Hematopoietic multipotent progenitor cell treated with erythropoietin and hydrocortisone succinate and interleukin-3 and kit ligand, for 8 days (in vitro differentiated cells): ENCODE measurements around the gene SLC12A2.
A peak's percentile ranks its signal among the peaks of the same experiment; 100 is the strongest.

Experiments
- DNase-seq: peaks from one replicate; pipeline ENCODE4 v3.0.0-alpha.2; 2015

The SLC12A2 gene

DNA sequence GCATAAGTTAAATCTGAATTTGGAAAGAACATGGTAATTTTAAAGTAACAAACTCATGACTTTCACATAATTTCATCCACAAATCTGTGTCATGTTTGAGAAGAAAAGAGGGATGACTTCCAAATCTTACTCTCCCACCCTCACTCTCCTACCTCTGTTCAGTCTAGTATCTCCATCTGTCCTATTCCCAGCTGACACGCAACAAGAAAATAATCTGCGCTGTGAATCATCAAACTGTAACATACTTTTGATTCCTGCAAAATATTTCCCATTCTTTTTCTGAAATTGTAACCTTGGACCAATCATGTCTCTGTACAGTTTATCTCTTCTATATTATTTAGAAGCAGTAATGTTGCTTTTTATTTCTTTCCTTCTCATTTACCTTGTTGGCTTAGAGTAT, 91.4 kb downstream of the SLC12A2 start:
- DNase-seq: no peak

DNA sequence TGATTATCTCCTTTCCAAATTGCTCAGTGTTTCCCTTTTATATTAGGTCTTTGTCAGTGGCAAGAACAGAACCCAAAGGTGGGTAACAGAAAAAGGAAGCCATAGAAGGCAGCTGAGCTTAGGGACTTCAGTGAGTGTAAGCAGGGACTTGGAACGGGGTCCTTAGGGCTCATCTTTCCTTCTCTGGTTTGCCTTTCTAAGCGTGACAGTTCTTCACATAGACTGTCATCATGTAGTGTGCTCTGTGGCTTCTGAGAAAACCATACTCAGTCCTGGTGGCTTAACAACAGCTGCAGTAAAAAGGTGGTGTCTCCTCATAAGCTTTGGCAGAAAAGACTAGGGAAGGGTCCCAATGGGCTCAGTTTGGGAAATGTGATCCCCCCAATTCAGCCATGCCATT, 108.8 kb downstream of the SLC12A2 start:
- DNase-seq: no peak

DNA sequence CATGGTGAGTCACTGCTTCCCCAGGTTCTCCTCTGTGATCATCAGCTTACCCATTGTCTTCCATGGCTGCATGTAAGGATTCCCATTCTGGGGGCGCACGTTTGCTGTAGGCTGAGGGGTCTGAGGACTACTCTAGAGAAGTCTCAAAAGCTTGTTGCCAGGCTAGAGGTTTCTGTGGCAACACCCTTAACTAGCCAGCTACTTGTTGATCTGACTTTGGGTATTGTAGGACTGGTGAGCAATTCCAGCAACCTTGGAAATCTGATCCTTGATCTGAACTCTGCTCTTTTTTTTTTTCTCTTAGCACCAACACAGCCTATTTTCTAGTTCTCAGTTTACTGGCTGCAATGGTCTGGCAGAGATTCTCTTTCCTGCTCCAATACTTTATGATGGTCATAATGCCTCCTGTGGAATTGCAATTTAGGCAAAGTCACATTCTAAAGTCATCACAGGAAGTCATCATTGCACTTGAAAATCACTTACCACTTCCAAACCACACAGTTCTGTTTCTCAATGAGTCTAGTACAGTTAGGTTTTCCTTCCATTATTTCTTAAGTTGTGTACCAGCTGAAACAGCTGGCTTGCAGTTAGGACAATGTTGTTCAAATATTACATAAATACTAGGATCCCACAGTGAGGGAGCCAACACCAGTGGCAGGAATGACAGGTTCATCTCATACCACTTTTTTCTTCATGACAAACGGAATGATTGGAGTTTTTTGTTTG, 110.3 kb downstream of the SLC12A2 start:
- DNase-seq: no peak

DNA sequence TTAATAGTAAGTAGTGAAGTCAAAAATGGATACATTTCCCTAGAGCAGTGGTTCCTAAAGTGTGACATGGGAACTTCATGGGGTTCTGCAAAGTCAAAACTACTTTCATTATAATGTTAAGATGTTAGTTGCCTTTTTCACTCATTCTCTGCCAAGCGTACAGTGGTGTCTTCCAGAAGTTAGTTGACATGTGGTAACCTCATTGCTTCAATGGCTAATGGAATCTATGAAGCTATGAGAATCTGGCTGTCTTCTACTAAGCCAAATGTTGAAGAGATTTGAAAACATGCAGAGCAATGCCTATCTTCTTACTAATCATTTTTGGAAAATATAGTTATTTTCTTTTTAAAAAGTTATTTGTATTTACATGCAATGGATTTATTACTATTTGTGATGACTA, 111.8 kb downstream of the SLC12A2 start:
- no peak for DNase-seq

DNA sequence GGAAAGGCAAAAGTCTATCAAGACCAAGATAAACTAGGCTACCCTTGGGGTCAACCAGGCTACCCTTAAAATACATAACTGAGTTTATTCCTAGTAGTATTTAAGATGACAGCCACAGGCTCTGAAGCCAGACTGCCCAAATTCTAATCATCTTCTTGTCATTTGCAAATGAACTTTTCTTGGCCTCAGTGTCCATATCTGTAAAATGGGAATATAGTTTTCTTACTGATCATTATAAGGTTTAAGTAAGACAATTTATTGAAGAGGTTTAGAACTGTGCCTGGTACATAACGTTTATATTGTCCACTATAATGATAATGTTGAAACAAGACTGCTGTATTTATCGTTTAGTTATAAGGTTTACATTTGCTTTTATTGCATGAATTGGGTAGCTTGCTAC, 112.5 kb downstream of the SLC12A2 start:
- no peak for DNase-seq

DNA sequence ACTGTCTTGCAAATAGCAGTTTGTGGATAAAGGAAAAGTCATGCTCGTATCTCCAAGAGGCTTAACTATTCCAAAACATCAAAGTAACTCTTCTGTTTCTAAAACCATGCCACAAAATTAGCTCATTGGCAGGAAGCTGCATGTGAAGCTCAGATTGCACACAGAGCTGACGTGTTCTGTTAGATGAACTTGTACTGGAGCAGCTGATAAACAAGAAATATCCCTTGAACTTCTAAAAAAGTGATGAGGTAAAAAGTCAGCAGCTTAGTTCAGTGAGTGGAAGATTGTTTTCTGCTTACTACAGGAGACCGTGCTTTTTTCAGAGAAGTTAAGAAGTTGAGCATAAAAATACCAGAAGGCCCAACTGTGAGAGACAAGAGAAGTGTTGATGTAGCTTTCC, 113.2 kb downstream of the SLC12A2 start:
- no peak for DNase-seq

DNA sequence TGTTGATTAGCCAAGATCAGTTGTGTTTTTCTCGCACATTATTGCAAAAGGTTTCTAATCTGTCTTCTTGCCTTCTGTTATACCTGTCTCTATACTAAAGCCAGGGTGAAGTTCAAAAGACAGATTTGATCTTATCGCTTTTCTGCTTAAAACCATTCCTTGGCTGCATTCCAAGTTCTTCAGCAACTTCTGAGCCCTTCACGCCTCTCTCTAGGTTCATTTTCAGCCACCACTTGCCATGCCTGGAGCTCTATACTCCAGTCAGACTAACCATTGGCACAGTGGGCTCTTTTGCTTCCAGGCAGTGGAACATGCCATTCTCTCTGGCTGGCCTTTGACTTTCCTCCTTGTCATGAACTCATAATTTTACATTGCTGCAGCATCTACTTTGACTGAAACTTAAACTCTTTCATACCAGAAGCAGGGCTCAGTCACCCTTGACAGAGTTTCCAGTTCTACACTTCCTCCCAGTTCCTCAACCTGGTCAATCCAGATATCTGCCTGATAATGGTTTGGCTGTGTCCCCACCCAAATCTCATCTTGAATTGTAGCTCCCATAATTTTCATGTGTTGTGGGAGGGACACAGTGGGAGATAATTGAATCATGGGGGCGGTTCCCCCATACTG, 114.4 kb downstream of the SLC12A2 start:
- DNase-seq: no peak

DNA sequence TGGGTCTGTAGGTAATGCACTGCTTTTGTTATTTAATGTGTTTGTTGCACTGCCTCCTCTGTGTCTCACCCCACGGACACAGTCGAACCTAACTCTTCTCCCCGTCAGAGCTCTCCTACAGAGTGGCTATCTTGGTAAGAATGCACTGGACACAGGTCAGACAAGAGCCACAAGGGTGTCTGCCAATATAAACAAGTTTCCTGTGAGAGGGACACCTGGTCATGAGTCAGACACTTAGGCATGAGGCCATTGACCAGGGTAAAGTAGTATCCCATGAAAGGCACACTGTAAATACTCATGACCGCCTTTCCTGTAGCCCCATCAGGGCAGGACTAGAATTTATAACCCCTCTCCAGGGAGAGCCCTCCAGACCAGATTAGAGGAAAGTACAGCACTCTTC, 115.5 kb downstream of the SLC12A2 start:
- DNase-seq: no peak

DNA sequence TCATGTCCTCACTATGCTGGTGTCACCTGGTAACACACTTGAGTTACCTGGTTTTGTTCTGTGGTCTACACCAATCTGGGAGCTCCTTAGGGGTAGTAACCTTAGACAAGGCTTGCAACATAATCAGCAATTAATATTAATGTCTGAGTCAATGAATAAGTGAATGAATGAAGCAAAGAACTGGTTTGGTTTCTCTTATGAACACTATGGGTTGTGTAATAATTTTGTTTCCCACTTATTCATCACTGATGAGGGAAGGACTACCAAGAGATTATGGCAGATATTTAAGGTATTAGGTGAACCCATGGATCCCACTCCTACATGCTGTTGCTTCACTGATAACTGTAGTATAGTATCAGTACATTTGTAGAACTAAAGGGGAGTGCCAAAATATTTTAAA, 116.0 kb downstream of the SLC12A2 start:
- DNase-seq: no peak

DNA sequence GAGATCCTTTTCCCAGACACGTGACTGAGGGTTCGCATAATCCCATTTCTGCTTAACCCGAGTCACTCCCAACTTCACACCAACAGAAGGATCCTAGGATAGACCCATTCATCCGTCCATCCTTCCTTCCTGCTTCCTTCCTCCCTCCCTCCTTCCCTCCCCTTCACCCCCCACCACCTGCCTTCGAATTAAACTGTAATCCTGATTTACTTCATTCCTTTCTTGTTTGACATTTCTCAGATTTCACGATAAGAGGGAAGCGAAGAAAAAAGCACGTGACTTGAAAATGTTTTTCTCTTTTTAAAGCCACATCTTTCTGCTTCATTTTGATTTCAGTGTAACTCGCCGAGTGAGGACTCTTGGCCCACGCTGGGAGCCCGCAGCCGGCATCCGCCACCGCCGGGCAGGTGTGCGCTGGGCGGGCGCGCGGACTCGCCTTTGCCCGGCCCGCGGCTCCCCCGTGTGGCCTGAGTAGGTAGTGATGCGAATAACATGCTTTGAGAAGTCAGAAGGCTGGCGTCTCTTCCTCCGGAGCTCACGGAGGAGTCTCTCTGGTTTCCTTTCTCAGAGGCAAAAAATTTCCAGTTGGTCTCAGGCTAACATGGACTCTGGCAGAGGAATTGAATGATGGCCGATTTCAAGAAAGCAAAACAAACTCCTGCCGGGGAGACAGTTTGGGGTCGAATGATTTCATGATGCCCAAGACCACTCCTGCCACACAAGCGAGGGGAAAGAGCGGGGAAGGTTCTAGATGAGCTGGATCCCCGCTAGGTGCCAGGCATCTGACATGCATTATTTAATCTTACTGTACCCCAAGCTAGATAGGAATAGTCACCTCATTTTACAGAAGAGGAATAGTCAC, 117.7 kb downstream of the SLC12A2 start:
- peak; percentile 49 for DNase-seq

DNA sequence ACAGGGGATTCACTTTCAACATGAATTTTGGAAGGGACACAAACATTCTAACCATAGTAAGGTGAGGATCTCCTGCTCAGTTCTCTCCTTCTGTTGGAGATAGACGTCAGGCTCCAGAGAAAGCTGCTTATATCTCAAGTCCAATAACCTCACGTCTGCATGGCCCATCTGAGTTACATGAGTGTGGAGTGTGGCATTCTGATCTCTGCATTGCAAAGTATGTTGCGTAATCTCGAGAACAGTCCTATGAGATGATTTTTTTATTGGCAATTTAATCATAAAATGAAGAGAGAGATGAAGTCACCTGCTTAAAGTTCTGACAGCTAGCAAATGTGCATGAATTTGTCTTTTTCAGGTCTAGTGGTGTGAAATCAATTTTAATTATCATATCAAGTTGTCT, 118.8 kb downstream of the SLC12A2 start:
- DNase-seq: no peak

DNA sequence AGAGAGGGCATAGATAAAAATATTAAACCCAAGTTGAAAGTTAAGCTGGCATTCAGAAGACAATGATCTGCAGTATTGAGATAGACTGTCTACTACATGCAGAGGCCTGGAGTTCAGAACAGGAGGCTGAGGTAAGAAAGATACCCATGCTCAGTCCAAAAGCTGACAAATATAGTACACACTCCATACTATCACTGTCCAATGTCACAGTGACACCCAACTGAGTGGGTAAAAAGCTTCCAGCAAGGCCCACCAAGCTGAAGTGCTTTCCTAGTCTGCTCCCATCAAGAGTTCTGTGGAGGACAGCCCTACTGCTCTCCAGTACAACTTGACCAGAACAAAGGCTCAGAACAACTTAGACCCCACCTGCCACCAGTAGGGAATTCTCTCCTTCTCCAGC, 124.9 kb downstream of the SLC12A2 start:
- DNase-seq: no peak

DNA sequence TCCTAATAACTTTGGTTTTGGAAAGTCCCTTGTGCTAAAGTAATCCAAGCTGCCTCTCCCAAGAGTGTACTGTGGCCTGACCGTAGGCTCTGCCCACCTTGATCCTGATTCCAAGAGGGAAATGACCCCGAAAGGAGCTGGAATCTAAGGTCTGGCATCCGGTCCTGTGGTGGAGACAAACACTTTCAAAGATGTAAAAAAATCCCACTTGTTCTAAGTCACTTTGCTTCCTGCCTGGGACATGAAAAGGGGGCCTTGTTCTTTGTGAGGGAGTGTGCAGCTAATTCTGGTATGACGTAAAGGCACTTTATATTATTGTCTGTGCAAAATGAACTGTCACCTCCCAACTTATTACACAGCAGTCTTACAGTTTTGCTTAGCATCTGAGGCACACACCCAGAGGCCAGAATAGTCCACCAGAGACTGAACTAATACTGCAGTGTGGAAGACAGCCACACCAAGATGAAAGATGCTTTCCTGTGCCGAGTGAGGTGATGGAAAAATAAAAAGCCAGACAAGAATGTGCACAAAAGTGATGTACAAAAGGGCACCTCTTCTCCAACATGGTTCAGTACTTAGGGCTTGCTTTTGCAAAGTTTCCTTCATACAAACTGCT, 128.7 kb downstream of the SLC12A2 start:
- DNase-seq: no peak

DNA sequence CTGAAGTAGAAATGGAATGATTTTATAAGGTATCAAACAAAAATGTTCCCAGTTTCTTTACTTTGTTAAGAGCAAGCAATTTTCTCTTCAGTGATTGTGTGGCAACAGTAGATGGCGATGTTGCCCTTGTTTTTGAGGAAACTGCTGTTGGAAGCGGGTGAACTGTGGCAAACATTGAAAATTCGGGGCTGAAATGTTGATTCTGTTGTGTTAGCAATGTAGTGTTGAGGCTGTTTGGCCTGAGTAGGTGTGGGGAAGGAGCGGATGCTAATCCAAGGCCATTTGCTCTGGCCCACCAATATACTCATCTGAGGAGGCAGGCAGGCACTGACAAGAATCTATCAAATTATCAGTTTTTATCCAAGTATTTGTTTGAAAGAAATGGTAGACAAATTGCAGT, 129.8 kb downstream of the SLC12A2 start:
- peak; percentile 52 for DNase-seq

DNA sequence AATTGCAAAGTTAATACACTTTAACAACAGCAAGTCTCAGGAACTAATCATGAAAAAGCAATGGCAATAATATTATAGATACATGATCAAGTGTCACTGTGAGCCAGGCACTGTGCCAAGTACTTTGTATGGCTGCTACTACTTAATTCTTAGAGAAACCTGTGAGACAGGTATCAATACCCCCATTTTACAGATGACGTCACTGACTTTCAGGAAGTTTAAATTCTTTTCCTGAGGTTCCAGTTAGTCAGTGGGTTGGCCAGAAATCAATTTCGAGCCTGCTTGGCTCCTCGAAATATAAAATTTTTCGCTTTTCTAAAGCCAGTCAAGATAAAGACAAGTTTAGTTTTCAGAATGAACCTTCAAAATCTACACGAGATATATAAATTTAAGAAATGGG, 130.3 kb downstream of the SLC12A2 start:
- DNase-seq: no peak

DNA sequence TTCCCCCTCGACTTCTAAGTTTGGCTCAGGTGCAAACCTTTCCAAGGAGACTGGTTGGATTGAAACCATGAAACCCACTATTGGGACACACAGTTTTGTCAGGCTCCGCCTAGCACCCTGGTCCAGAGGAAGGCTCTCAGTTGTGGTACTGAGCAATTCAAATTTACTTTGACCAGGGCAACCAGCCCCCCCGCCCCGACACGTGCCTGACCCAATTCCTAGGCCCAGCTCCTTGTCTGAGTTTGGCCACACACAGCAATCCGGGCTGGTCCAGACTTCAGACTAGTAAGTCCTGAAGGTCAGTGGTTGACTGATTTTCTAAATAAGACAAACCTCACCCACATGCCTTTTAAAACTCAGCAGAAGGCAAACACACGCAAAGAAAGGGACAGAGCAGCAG, 132.7 kb downstream of the SLC12A2 start:
- no peak for DNase-seq

DNA sequence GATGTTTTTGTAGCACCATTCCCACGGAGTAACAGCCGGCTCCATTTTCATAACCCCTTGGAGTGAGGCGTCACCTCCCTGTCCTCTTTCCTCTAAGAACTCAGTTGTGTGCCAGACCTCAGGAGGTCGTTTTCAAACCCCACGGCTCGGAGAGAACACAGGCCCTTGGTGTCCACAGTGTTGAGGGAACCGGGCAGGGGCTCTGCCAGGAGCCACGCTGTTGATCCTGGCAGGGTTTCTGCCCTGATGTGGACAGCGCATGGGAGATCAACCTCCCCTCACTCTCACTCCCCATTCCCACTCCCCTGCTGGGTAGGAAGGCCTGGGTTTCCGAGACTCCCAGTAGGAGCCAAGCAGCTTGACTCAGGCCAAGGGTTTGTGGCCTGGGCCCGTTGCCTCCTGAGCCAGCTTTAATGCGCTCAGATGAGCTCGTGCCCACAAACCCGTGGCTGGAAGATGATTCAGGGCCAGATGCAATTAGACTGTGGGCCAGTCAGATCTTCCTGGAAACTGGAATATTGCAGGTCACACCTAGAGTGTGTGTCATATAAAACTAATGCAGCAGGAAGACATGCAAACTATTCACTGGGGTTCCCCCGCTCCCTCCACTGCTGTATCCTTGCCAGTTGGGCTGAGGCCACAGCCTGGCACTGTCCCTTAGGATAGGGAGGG, 133.4 kb downstream of the SLC12A2 start:
- no peak for DNase-seq

DNA sequence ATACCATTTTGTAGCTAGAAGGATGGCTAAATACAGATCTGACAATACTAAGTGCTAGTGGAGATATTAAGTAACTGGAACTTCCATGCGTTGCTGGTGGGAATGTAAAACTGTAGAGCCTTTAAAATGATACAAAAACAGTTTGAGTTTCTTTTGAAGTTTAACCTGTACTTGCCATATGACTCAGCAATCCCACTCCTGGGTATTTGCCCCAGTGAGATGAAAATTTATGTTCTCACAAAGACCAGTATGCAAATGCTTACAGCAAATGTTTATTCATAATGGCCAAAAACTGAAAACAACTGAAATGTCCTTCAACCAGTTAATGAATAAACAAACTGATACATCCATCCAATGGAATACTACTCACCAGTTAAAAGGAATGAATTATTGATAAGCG, 137.3 kb downstream of the SLC12A2 start:
- DNase-seq: no peak

DNA sequence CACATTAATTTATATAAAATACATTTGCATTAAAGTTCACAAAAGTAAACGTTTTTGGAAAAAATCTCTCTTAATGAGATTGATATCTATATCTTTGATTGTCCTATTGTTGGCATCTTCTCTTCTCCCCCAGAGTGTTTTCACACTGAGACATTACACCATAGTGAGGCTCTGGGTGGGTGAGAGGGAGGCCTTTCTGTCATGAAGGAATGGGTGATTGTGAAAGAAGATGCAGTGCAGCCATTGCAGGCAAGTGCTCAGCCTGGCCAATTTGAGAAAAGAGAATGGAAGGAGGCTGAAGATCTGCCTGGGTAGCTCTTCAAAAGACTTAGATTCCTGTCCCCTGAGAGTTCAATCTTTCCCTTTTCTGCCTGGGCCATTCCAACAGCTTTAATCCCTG, 140.8 kb downstream of the SLC12A2 start:
- DNase-seq: no peak

DNA sequence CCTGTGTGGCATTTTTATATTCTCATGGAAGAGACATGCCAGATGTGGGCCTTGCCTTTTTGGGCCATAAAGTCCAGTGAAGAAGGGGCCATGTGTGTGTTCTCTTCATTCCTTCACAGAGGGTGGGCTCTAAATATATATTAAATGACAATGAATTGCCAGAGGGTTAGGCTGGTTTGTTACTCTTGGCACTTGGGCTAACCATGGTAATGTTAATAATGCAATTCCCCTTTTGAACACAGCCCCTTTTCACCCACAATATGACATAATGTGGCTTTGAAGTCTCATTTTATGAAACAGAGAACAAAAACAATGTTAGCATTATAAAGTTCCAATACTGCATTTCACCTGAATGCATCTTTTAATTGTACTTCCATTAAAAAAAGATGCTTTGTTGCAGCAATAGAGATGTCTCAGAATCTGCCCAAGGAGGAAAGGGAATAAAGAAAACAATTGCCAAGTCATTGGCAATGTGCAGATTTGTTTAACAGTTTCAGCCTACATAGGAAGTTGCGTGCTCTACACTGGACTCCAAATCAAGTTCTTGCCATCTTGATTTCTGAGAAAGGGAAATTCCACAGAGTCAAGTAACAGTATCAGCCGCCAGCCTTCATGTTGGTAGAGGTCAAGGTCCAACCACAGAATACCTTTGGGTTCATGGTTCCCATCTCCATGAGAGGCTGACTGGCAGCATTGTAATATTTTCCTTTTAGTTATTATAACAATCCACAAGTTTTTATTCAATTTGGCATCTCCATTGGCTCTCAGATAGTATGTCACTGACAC, 141.9 kb downstream of the SLC12A2 start:
- DNase-seq: no peak

DNA sequence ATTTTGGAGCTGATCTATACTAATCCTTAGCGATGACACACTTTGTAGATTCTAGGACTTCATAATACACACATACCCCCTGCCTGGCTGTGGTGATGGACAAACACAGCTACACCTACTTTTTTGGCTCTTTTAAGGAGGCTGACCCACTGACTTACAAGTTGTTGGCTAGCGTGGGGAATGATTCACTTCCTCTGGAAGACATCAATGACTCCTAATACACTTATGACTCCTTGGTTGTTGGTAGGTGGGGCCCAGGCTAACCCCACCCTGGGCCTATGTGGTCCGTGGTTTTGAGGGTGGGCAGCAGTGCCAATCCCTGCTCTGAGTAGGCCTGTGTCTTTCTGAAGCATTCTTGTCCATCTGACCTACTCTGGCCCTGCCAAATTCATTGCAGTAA, 144.4 kb downstream of the SLC12A2 start:
- no peak for DNase-seq

DNA sequence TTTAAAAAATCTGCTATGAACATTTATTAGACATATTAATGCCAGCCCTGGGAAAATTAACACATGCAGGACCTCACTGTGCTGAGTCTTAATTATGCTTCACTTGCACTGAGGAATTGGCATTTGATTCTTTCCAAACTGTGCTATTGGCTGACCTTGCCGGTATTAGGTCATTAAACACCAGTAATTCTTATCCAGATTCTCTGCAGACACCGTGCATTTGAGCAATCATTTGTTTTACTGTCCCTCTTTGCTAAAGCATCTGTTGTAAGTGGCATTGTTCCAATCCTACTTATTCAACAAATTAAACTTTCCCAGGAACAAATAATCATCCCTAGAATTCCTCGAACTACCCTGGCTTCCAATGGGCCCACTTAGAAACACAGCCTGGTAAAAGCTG, 145.0 kb downstream of the SLC12A2 start:
- DNase-seq: no peak
